Dermis blood vessel endothelial cell (primary cell): ENCODE results near the gene REPS2. TPM values are rescaled to one million over a fixed set of nuclear protein-coding genes. Genes with fewer than 3 reads are reported as not detected.
"Not testable (repeated sequence)": the region's sequence is repeated elsewhere in the genome, so short reads cannot be mapped to it uniquely, and the experiment has no call there.

Experiments
- DNase-seq: peaks from one replicate; pipeline ENCODE4 v3.0.0; 2010
- total RNA-seq: library from RNA; depleted of rRNA; stranded (reverse); fragments of >200 nt; gene quantifications from 2 replicates; pipeline ENCODE4 v1.2.3, GENCODE V29; 2014

Gene REPS2
- total RNA-seq, 1 donor from 2014 or later: 6.5 TPM

GRCh38 chrX:16964976-16965375 is 18.5 kb downstream of the REPS2 start:
- DNase-seq: not testable (repeated sequence)

- no peak for DNase-seq
Observed at GRCh38 chrX:16966752-16967448, 20.4 kb downstream of the REPS2 start.

- not testable (repeated sequence) for DNase-seq
Observed at GRCh38 chrX:16968753-16969152, 22.3 kb downstream of the REPS2 start.

- no peak for DNase-seq
Observed at GRCh38 chrX:16970977-16971376, 24.5 kb downstream of the REPS2 start.

GRCh38 chrX:16971694-16972093 is 25.2 kb downstream of the REPS2 start:
- no peak for DNase-seq

- DNase-seq: no peak
Observed at GRCh38 chrX:16975233-16975632, 28.8 kb downstream of the REPS2 start.

GRCh38 chrX:16977771-16978170 is 31.3 kb downstream of the REPS2 start:
- no peak for DNase-seq

- no peak for DNase-seq
Observed at GRCh38 chrX:16978193-16978984, 31.9 kb downstream of the REPS2 start.

GRCh38 chrX:16979226-16979625 is 32.8 kb downstream of the REPS2 start:
- no peak for DNase-seq

- no peak for DNase-seq
Observed at GRCh38 chrX:16981209-16981608, 34.8 kb downstream of the REPS2 start.

- no peak for DNase-seq
Observed at GRCh38 chrX:16981980-16982379, 35.5 kb downstream of the REPS2 start.

- no peak for DNase-seq
Observed at GRCh38 chrX:16983051-16983450, 36.6 kb downstream of the REPS2 start.

GRCh38 chrX:16985286-16985685 is 38.8 kb downstream of the REPS2 start:
- DNase-seq: no peak

- DNase-seq: no peak
Observed at GRCh38 chrX:16986169-16986568, 39.7 kb downstream of the REPS2 start.

GRCh38 chrX:16989750-16990149 is 43.3 kb downstream of the REPS2 start:
- DNase-seq: no peak

GRCh38 chrX:16990839-16991238 is 44.4 kb downstream of the REPS2 start:
- no peak for DNase-seq

GRCh38 chrX:16992445-16992844 is 46.0 kb downstream of the REPS2 start:
- no peak for DNase-seq

- no peak for DNase-seq
Observed at GRCh38 chrX:16992951-16993350, 46.5 kb downstream of the REPS2 start.

GRCh38 chrX:16993791-16994318 is 47.4 kb downstream of the REPS2 start:
- no peak for DNase-seq

- DNase-seq: no peak
Observed at GRCh38 chrX:16994736-16995135, 48.3 kb downstream of the REPS2 start.

GRCh38 chrX:16997313-16997712 is 50.9 kb downstream of the REPS2 start:
- no peak for DNase-seq

GRCh38 chrX:16999275-16999674 is 52.8 kb downstream of the REPS2 start:
- DNase-seq: peak; percentile 1

GRCh38 chrX:17000751-17001150 is 54.3 kb downstream of the REPS2 start:
- no peak for DNase-seq
